Embryonic facial prominence (tissue), 1 donor: Measurements from ENCODE around the gene ACTA2.

Experiments used
- DNase-seq: peaks from one replicate; pipeline ENCODE4 v3.0.0-alpha.2; 2016; ENCODE audit errors: extremely low spot score

ACTA2 gene

DNA sequence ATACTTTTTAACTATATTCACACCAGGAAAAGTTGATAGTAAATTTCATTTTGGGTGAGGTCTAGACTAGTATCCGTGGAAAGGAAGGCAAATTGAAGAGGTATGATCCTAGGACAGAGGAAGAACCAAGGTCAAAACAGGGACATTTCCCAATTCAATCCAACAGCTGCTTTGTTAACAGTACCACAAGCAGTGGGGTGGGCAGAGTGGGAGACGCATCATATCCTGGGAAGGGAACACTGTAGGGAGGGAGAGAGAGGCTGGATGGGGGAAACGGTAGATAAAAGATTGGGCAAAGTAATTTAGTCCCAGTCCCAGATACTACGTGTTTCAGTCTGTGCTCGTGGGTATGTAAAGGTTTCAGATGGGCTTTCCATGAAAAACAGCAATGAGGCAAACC is 28.9 kb upstream of the ACTA2 start:
- DNase-seq, result no peak

DNA sequence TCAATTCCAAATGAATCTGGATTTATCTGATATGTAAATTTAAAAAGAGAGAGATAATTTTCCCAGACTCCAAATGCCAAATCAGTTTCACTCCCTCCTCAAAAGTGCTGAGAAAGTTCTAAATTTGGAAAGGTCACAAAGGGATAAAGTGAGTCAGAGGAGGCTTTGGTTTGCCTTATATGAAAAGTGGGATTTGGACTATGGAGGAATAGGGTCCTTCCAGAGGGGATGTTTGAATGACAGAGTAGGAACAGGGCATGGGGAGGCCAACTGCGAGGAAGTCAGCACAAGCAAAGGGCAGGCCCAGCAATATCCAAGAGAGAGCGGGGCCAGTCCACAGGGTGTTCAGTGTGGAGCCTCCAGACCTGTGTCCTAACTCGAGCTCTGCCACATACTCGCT is 28.2 kb upstream of the ACTA2 start:
- no peak for DNase-seq

DNA sequence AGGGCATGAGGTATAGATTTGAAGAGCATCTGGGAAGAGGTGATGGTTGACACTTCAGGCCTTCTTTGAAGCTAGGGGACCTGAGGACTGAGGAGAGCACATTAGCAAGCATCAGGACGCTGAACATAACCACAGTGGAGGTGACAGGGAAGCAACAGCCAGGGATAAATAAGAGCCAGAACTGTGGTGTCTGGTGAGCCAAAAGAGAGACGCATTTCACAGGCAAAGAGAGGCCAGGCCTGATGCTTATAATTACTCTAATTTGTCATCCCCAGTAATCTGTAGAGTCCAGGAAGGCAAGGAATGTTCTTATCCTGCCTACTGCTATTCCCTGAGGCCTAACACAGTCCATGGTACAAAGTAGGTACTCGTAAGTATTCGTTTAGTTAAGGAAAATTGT is 27.7 kb upstream of the ACTA2 start:
- DNase-seq, result no peak

DNA sequence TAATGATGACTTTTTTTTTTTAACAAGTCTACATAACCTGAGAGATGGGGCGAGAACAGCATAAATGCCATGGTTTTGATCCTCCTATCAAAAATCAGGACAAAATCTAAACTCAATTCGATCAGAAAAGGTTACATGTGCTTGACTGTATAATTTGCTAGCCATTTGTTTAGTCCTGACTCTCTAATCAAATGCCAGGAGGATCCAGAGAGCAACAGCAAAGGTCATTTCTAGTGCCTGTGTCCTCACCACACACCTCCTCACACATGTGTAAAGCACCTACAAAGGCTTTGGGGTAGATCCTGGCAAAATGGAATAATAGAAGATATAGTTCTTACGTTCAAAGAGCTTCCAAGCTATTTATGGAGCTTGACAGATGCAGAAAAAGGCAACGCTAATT is 27.0 kb upstream of the ACTA2 start:
- DNase-seq, result no peak

DNA sequence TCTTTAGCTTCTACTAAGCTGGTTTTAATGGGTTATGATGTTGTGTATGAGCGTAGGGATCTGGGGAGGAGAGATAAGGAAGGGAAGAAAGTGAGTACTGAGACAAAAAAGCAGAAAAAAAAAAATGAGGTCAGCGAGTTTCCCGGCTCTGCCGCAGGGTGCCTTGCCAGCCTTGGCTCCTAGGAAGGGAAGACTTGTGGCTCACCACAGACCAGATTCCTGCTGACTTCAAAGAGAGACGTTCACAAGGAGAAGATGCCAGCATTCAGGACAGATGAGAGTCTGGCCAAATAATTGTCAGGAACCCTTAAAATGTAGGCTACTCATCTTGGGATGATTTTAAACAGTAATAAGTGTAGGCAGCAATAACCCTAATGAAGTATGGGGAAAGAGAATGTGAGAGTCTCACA is 26.6 kb upstream of the ACTA2 start:
- no peak for DNase-seq

DNA sequence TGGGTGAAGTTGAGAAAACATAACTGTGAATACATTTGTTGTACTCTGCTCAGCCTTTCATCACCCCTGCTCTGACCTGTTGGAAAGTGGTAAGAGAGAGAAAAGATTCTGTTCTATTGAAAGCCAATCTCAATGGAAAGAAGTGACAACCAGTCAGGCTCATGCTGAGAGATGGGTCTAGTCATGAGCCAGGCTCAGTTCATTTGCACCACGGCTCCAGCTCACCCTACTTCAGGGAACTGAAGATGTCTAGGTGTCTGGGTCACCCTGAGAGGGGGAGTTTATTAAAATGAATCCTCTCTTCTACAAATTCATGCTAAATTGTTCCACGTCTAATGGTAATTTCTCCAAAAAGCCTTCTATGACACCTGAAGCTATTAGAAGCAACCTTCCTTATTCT is 25.9 kb upstream of the ACTA2 start:
- no peak for DNase-seq

DNA sequence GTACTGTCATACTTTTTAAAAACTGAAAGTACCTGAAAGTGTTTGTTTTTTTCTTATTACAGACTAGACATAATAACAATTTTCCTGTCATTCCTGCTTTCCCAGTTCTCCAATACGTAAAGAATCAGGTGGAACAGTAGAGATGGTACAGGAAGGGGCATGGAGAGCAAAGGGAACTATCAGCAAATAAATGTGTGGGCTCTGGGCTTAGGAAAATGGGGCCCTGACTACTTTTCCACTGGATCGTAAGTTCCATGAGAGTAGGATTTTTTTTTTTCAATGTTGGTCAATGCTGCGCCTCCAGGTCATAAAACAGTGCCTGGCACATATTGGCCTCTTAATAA is 22.8 kb upstream of the ACTA2 start:
- DNase-seq, result no peak

DNA sequence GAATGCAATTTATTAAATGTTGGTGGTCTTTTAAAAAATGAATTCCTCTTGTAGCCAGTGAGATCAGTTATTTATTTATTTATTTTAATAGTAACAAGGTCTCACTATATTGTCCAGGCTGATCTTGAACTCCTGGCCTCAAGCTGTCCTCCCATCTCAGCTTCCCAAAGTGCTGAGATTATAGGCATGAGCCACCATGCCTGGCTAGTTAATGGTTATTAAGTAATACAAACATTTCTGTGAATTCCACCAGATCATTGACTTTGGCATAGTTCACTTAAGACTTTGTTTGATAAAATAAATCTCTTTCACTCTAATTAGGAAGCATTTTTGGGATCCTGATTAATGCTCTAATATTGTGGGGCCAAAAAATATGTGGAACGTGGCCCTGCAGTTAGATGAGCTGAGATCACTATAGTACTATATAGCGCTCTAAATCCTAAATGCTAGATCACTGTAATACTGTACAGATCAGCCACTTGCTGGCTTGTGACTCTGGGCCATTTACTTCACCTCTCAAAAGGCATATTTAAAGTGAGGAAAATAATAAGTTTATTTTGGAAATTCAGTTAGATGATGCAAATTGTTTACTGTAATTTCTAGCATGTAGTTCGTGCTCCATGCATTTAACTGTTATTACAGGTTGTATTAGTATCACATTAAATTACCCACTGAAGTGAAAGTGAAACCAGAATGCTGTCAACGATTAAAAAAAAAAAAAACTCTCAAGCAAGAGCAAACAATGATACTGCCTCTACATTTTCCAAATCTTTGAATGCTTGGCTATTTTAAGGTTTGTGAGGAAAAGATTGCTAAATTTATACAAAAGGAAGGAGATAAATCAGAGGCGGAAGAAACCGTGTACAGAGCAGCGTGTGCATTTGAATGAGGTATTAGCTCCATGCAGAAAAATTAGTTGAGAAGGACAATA is 22.1 kb upstream of the ACTA2 start:
- DNase-seq, result no peak

DNA sequence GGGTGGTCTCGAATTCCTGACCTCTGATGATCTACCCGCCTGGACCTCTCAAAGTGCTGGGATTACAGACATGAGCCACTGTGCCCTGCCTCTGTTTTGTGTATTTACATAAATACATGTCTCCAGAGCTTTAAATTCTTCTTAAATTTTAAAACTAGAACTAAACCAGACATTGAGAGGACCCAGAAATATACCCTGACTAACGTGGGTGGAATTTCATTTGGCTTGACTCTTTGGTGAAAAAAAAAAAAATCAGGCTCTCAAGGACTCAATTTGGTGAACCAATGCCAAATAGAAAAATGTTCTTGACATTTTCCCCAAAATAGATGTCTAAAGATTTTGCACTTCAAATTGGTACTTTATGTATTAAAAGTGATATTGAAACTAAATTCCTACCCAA is 21.4 kb upstream of the ACTA2 start:
- DNase-seq, result no peak

DNA sequence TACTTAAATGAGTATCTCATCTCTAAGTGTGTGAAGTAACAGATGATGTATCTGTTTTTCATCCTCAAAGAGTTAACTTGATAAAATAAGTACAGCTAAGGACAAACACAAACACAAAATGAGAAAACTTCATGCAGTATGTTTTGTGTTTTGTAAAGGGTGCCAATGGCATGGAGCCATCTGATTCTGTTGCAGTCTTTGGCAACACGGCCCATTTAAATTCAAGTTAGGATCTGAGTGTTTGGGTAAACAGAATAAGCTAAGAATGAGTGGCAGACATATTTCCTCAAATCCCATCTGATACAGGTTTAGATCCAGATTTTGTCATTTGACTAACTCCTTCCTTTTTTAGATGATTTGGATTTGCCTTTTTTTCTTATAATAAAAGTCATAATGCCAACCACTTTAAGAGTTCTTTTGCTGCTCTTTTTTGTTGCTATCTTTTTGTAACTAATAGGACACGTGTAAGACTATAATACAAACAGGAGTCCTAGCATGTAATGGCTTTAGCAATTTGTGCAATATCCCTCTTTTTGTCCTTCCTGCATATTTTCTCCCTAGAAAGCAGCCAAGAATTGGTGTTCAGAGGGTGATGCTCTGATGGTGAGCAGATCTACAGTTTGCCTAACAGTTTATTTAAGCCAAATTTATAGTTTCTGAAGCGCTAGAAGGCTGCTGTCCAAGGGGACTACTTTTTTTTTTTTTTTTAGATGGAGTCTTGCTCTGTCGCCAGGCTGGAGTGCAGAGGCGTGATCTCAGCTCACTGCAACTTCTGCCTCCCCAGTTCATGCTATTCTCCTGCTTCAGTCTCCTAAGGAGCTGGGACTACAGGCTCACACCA is 18.9 kb upstream of the ACTA2 start:
- no peak for DNase-seq

DNA sequence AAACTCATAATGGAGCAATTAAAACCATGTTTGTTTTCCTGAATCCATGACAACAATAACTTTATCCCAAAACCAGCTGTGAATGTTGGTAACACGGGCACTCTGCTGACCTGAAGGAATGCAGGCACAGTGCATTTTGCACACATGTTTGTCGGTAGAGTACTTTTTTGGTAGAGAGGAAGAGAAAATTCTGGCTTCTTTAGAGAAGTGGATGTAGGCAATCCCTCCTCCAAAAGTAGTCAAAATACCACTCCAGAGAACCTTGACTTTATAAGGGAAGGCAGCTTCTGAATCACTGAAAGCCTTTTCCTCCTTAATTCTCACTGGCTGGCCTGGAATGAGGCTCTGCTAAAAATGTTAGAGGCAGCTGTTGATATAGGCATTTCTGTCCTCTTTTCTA is 15.8 kb upstream of the ACTA2 start:
- DNase-seq, result peak; percentile 60

DNA sequence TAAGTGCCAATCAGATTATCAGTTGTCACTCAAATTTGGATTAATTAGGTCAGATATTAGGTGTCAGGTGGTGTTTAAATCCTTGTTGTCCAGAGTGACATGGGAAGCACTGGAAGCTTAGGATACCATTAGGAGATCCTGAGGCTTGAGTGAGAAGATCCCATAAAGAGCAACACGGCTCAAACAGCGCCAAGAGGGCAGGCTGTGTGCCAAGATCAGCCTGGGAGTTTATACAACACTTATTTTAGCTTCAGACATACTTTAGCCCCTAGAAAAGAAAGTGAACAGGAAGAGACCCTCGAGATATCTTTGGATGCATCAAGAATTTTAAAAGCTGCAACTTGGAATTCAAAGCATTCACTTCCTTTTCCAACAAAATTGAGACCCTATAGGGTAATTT is 14.2 kb upstream of the ACTA2 start:
- no peak for DNase-seq

DNA sequence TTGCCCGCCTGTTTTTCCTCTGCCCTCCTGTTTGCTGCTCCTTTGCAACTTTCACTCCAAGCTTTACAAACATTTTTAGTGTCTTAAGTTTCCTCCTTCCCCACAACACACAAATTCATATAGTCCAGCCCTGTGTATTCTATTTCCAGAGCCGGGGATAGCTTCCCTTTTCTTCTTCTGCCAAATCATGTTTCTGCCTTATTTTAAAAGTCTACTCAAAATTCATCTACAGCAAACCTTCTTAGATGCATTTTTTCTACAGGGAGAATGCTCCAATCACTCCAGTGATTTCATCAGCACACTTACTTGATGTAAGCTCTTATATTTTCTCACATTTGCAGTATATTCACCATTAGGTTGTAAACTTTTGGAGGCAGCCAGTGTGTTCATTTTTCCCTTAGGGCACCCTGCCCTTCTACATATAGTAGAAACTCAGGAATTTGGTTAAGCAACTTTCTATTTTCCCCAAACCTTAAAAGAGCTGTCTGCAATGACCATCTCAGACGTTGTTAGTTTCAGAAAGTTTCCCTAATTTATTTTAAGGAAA is 12.4 kb upstream of the ACTA2 start:
- DNase-seq, result no peak

DNA sequence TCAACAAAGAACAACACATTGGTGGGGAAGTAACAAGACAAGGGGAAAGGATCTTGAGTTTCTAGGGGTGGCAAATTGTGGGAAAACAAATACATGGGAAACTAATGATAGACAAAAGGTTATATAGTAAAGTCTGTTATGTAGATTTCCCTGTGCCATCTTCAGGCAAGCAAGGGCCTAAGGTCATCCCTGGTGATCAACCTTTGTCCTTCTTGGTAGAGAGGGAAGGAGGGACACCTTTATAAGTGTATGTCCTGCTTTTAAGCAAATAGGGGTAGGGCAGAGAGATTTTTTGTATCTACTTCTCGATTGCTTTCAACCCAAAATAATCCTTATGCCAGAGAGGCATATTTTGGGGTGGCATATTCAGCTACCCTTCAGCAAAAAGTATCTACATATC is 11.8 kb upstream of the ACTA2 start:
- no peak for DNase-seq

DNA sequence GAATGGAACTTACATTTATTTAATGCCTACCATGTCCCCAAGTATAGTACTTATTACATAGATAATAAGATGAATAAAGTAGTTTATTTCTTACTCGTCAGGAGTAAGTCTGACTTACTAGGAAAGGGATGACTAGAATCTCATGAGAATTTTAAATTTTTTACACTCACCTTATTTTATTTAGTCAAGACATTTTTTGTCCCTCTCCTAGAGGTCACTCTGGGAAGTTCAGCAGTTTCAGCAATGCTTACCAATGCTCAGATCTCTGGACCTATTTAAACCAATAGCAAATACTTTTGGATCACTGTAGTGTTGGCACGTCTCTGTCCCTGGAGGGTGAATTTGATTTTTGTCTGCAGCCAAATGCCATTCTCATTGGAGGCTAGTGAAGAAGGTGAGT is 10.7 kb upstream of the ACTA2 start:
- no peak for DNase-seq

DNA sequence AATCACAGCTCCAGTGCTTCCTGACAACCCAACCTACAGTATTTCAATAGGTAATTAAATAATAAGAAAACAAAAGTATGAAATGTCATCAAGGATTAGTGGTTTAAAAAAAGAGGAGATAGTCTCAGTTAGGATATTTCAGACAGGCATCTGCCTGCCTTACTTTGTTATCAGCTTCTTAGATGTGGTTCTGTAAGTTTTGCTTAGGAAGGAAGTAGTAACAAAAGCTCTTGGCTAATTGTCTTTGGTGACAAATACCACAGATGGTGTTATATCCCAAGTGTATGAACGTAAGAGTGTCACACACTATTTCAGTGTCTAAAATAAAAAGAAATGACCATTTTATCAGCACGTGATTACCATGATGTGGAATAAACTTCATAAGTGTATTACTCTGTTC is 9.8 kb upstream of the ACTA2 start:
- DNase-seq, result no peak

DNA sequence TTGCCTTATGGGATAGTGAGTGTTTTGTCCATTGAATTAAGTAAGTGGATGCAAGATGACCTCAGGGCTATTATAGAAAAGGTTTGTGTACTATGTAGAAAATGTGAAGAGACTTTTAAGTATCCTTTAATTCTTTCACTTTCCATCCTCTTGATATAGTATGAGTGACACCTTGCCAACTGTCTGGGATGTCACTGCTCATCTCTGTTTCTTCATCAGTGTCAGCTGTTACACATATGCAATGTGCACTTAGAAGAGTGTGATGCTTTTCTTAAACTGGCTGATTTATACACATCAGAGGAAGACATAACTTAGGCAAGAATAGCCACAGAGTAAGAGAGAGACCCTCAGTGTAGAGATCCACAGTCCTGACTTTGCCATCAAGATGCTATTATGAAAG is 8.7 kb upstream of the ACTA2 start:
- no peak for DNase-seq

DNA sequence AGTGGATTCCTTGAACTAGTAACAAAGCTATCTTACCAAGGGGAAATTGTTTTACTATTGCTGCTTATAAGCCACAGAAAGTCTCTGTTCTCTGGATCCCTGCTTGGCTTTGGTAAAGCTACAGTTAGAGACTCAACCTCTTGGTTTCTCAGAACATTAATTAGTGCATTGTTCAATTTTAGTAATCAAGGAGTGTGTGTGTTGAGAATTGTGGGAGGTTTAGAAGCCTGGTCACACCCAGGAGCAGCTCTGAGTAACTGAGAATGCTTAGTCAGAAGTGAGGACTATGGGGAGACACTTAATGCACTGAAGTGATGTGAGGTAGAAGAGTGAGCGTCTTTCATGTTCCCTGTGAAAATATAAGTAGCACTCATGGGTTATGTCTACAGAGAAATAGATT is 8.2 kb upstream of the ACTA2 start:
- no peak for DNase-seq

DNA sequence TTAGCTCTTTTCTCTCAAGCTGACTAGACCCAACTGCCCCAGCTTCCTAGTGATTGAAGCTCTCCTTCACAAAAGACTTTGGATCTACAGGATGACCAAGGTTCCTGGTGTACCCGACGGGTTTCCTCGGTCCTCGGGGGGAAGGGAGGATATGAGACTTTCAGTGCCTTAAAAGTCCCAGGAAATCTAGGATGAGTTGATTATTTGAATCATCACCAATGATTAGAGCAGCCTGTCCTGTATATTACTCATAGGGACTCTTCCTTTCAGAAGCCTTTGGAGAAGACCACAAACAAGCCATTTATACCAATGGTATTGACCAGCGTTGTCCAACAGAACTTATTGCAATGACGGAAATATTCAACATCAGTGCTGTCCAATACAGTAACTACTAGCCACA is 6.1 kb upstream of the ACTA2 start:
- DNase-seq, result no peak

DNA sequence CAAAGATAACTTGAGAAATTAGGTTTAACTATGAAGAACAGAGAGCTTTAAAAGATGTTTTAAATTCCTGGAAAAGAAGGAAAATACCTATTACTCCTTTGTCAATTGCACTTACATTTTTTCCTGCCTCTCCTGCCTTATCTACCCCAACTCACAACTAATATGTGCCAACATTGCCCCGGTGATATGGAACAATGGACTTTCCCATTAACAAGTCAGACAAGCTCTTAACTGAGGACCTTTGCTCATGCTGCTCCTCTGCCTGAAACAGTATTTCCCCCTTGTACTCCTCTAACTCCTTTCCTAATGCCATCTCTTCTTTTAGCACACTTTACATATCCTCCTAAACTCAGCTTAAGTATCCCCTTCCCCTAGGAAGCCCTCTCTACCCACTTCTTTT is 4.8 kb upstream of the ACTA2 start:
- DNase-seq, result no peak

DNA sequence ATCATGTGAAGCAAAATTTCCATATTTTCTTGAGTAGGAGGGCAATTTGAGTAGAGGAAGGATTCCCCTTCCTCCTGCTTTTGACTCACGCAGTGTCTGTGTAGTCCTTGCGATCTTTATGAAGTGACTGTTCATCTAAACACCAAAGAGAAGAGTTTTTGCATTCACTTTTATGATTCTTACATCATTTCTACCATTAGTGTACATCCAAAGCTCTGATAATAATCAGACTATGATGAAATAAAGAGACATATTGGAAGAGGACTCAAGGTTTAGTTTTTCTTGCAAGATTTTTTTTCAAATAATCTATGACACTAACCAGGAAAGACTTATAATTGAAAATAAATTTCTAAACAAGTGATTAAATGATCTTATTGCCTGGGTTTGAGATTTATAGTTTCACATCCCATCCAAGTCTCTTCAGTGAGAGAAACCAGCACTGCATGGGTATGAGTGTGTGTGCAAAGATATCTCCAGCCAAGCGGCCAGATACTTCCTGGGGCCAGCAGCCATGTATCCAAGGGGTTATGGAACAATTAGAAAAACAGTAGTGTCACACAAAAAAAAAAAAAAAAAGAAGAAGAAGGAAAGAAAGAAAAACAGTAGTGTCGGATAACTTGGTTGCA is 2.0 kb upstream of the ACTA2 start:
- DNase-seq, result no peak

DNA sequence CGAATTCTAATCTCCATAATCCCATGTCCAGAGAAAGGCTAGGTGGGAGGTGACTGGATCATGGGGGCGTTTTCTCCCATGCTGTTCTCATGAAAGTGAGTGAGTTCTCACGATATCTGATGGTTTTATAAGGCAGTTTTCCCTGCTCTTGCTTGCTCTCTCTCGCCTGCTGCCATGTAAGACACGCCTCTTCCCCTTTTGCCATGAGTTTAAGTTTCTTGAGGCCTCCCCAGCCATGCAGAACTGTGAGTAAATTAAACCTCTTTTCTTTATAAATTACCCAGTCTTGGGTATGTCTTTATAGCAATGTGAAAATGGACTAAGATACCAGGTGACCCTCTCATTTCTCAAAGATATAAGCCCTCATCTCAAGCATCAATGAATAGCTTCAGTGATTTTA is 1.1 kb upstream of the ACTA2 start:
- no peak for DNase-seq
